ENCODE data around the gene COL6A2. TPM values are rescaled to one million over a fixed set of nuclear protein-coding genes. Genes with fewer than 3 reads are reported as not detected.

Gene COL6A2
- total RNA-seq, 1 experiment from 2014 or later, result 129 TPM

GRCh38 chr21:46082713-46082962, 15.3 kb upstream of the COL6A2 start:
- peaks cover 4% of the 10 kb centered on the region for H3K27me3 Mint-ChIP-seq (ENCODE audit: low read depth)
- no peak for TF ChIP-seq CTCF (conservative IDR thresholded peaks at IDR 0.05)
- Histone ChIP-seq H3K9ac (ENCODE audit: extremely low read depth, insufficient read length, low read length) (no peak overlapping the region), H3K9me3 (ENCODE audit: control insufficient read depth, low read depth, low read length) (no peaks in the 10 kb centered on the region), H2BK15ac (ENCODE audit: low read depth, low read length) (no peak overlapping the region), H3T11ph (ENCODE audit: low read length) (no peak overlapping the region), H3K27me3 (ENCODE audit: insufficient read depth, low read length) (no peaks in the 10 kb centered on the region), H3K27ac (ENCODE audit: insufficient read length, low read depth, low read length) (no peak overlapping the region), H3K4me1 (ENCODE audit: insufficient read depth, low read length) (no peaks in the 10 kb centered on the region), H2AK5ac (ENCODE audit: insufficient read length, low read length) (no peak overlapping the region), H3K4me2 (ENCODE audit: insufficient read depth, insufficient read length, low read length) (no peak overlapping the region), H2BK120ac (ENCODE audit: low read depth, low read length, poor library complexity, severe bottlenecking) (no peak overlapping the region), H2AFZ (ENCODE audit: low read length) (no peak overlapping the region), H2BK20ac (ENCODE audit: low read depth, low read length, poor library complexity, severe bottlenecking) (no peak overlapping the region), H3K18ac (ENCODE audit: insufficient read length, low read depth, low read length) (no peak overlapping the region), H2BK5ac (ENCODE audit: insufficient read length, low read length) (no peak overlapping the region), H3K79me1 (ENCODE audit: insufficient read depth, low read depth, low read length, poor library complexity, severe bottlenecking) (no peaks in the 10 kb centered on the region), H4K91ac (ENCODE audit: insufficient read length, low read depth, low read length) (no peak overlapping the region), H3K56ac (ENCODE audit: insufficient read length, low read depth, low read length) (no peak overlapping the region), H4K8ac (replicated peaks; ENCODE audit: insufficient read length, low read depth, low read length) (no peak overlapping the region), H3K79me2 (ENCODE audit: insufficient read depth, low read length) (no peaks in the 10 kb centered on the region), H3K23me2 (ENCODE audit: insufficient read length, low read depth, low read length, poor library complexity, severe bottlenecking) (no peaks in the 10 kb centered on the region), H4K5ac (ENCODE audit: insufficient read length, low read depth, low read length) (no peak overlapping the region), H3K4ac (ENCODE audit: low read depth, low read length) (no peak overlapping the region), H3K23ac (ENCODE audit: insufficient read length, low read depth, low read length) (no peak overlapping the region), H4K20me1 (ENCODE audit: control insufficient read depth, insufficient read depth, insufficient read length) (no peaks in the 10 kb centered on the region), H3K14ac (ENCODE audit: insufficient read depth, low read length) (no peak overlapping the region), H2BK12ac (ENCODE audit: insufficient read length, low read depth, low read length) (no peak overlapping the region)
- H3K4me1 Mint-ChIP-seq, result no peaks in the 10 kb centered on the region
- H3K4me3 Mint-ChIP-seq, result no peak overlapping the region
- WGBS (ENCODE audit: extremely low coverage, insufficient read length, low lambda C conversion rate), result no CpG with 5 or more reads among the region's 5 CpGs
- H3K9me3 Mint-ChIP-seq, result peaks cover 7 to 14% of the 10 kb centered on the region in 2 experiments
- peak overlapping the region in 1 of 3 experiments; percentile 78; a peak in 2 of 7 replicates for H3K27ac Mint-ChIP-seq
- DNase-seq, result no peak
- peaks cover 0 to 5% (median 0%) of the 10 kb centered on the region in 3 experiments; a peak in 1 of 7 replicates for H3K36me3 Mint-ChIP-seq (ENCODE audit: insufficient read depth in 1 of 3, low read depth in 3 of 3)

Data from H9 (cell line).